Parathyroid adenoma (tissue), 2 donors: ENCODE results near the gene SFTPD.

ENCODE experiments used
- H2AFZ ChIP-seq: fragments of 300-600 bp; sonication (generic); one replicate; pipeline ENCODE4 v1.7.0; 2017; ENCODE audit warnings: antibody characterized with exemption, mild to moderate bottlenecking
- H3K27ac ChIP-seq: fragments of 300-600 bp; sonication (generic); one replicate; pipeline ENCODE4 v1.7.0; 2017
- H3K27me3 ChIP-seq: fragments of 300-600 bp; sonication (generic); one replicate; pipeline ENCODE4 v1.7.0; 2017; ENCODE audit warnings: low read length; ENCODE audit not compliant: control insufficient read depth, insufficient read depth
- H3K36me3 ChIP-seq: fragments of 300-600 bp; sonication (generic); one replicate; pipeline ENCODE4 v1.7.0; 2017; ENCODE audit warnings: low read length; ENCODE audit not compliant: control insufficient read depth, insufficient read depth
- H3K4me1 ChIP-seq: fragments of 300-600 bp; sonication (generic); one replicate; pipeline ENCODE4 v1.7.0; 2017; ENCODE audit warnings: control low read depth
- H3K4me2 ChIP-seq: fragments of 300-600 bp; sonication (generic); one replicate; pipeline ENCODE4 v1.7.0; 2017; ENCODE audit warnings: low read length
- H3K4me3 ChIP-seq: fragments of 300-600 bp; sonication (generic); one replicate; pipeline ENCODE4 v1.7.0; 2017; ENCODE audit warnings: low read depth, low read length
- H3K79me2 ChIP-seq: fragments of 300-600 bp; sonication (generic); one replicate; pipeline ENCODE4 v1.7.0; 2017; ENCODE audit warnings: control low read depth
- H3K9ac ChIP-seq: fragments of 300-600 bp; sonication (generic); one replicate; pipeline ENCODE4 v1.7.0; 2017; ENCODE audit warnings: mild to moderate bottlenecking
- H3K9me3 ChIP-seq: fragments of 300-600 bp; sonication (generic); one replicate; pipeline ENCODE4 v1.7.0; 2017; ENCODE audit warnings: low read length; ENCODE audit not compliant: control insufficient read depth
- TF ChIP-seq, protein P1 (sequence below): fragments of 300-600 bp; sonication (generic); IDR thresholded peaks from one replicate; pipeline ENCODE4 v1.7.0; 2017; ENCODE audit warnings: antibody characterized with exemption, mild to moderate bottlenecking
- donor health status: primary hyperparathyroidism.

Gene SFTPD

DNA sequence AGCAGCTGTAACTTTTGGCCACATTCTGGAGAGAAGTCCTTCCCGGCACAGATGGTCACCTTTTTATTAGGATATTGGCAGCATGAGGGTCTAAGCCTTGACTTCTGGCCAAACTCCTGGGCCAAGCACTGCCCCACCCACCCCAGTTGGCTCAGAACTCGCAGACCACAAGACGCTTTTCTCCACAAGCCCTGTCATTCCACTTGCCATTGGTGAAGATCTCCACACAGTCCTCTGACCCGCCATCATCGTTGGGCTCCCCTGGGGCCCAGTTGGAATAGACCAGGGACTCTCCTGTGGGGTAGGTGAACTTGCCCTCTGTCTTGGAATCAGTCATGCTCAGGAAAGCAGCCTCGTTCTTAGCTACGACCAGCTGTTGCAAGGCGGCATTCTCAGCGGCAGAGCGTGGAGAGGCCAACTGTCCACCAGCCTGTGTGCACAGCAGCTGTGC is 11.2 kb downstream of the SFTPD start:
- Histone ChIP-seq H3K27ac (no peak overlapping the region), H3K79me2 (no peaks in the 10 kb centered on the region), H3K9me3 (no peaks in the 10 kb centered on the region)

DNA sequence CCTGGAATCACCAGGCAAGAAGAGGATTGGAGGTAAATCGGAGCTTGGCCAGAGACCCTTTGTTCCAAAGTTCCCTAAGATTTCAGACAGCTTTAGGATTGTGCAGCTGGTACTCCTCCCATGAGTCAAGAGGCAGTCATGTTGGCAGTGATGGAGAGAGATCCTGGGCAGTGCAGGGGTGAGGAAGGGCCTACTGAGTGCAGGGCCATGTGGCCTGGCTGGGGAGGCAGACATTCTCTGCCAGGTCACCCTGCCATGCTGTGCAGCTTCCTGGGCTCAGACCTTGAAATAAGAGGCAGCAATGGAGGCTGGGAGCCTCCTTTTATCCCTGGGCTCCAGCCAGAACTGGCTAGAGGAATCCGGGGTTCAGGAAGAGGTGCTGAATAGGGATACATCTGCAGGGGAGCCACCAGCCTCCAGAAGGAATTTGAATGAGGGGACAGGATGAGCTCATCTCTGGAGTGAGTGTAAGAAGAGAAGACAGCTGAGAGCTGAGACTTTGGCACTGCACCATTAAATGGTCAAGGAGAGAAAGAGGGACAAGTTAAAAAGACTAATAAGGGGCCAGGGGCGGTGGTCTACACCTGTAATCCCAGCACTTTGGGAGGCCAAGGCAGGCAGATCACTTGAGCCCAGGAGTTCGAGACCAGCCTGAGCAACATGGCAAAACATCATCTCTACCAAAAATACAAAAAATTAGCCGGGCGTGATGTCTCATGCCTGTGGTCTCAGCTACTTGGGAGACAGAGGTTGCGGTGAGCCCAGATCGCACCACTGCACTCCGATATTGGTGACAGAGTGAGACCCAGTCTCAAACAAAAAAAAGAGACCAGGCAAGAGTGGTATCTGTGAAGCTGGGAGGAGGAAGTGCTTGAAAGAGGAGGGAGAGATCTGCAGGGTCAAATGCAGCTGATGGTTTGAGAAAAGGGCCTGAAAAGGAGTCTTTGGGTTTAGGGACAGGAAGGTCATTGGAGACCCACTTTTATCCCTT is 12.0 kb downstream of the SFTPD start:
- H3K27me3 ChIP-seq, result no peaks in the 10 kb centered on the region
- H3K4me1 ChIP-seq, result no peaks in the 10 kb centered on the region
- TF ChIP-seq, protein P1, sequence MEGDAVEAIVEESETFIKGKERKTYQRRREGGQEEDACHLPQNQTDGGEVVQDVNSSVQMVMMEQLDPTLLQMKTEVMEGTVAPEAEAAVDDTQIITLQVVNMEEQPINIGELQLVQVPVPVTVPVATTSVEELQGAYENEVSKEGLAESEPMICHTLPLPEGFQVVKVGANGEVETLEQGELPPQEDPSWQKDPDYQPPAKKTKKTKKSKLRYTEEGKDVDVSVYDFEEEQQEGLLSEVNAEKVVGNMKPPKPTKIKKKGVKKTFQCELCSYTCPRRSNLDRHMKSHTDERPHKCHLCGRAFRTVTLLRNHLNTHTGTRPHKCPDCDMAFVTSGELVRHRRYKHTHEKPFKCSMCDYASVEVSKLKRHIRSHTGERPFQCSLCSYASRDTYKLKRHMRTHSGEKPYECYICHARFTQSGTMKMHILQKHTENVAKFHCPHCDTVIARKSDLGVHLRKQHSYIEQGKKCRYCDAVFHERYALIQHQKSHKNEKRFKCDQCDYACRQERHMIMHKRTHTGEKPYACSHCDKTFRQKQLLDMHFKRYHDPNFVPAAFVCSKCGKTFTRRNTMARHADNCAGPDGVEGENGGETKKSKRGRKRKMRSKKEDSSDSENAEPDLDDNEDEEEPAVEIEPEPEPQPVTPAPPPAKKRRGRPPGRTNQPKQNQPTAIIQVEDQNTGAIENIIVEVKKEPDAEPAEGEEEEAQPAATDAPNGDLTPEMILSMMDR, result no peak
- no peak overlapping the region for H3K27ac ChIP-seq
- H3K4me3 ChIP-seq, result no peak overlapping the region
- H3K9me3 ChIP-seq, result no peaks in the 10 kb centered on the region
- no peaks in the 10 kb centered on the region for H3K36me3 ChIP-seq
- H2AFZ ChIP-seq, result no peak overlapping the region
- H3K9ac ChIP-seq, result no peak overlapping the region
- H3K4me2 ChIP-seq, result no peak overlapping the region
- H3K79me2 ChIP-seq, result no peaks in the 10 kb centered on the region

More for the DNA sequence above, 11.2 kb downstream of the SFTPD start:
- TF ChIP-seq, protein P1, result no peak
- no peak overlapping the region for H2AFZ ChIP-seq
- H3K4me3 ChIP-seq, result no peak overlapping the region
- no peak overlapping the region for H3K4me2 ChIP-seq
- no peak overlapping the region for H3K9ac ChIP-seq
- H3K36me3 ChIP-seq, result no peaks in the 10 kb centered on the region
- H3K4me1 ChIP-seq, result no peaks in the 10 kb centered on the region
- no peaks in the 10 kb centered on the region for H3K27me3 ChIP-seq

DNA sequence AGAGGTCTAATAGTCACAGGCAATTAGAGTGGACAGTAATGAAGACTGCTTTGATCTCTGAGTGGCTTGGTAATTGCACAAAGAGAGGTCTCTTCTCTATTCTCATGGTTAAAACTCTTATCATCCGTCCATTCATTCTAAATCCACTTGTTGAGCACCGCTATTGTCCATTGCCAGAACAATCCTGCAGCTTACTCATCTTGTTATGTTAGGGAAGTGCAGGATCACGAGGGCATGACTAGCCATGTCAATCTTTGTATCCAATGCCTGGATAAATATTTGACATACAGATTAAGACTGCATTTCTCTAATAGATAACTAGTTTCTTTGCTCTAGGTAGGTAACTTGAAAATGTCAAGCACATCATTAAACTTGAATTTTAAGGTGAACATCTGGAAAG is 14.9 kb downstream of the SFTPD start:
- H3K4me1 ChIP-seq, result no peaks in the 10 kb centered on the region
- no peak overlapping the region for H3K9ac ChIP-seq
- no peak overlapping the region for H2AFZ ChIP-seq
- no peaks in the 10 kb centered on the region for H3K79me2 ChIP-seq
- TF ChIP-seq, protein P1, result no peak
- no peak overlapping the region for H3K27ac ChIP-seq
- H3K36me3 ChIP-seq, result no peaks in the 10 kb centered on the region
- H3K9me3 ChIP-seq, result no peaks in the 10 kb centered on the region
- H3K4me3 ChIP-seq, result no peak overlapping the region
- H3K4me2 ChIP-seq, result no peak overlapping the region
- no peaks in the 10 kb centered on the region for H3K27me3 ChIP-seq

DNA sequence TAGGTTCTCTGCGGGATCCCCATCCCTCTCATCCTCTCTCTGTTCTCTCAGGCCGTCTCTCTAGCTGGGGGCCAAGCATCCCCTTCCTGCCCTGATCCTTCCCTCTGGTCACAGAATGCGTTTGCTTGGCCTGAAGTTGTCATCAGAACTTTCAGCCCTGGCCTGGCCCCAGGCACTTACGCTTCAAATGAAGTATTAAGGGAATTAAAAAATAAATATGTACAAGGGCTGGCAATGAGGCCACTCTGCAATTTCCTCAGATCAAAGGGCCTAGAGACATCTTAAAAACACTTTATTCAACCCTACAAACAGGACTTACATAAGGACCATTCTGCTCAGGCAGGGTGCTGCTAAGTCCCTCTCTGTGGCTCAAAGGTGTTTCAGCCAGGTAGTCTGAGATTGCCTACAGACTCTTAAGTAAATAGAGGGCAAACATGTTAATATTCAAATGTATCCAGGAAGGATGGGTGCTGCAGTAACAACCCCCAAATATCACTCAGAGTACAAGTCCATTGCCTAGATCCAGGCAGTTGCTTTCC is 16.0 kb downstream of the SFTPD start:
- Histone ChIP-seq H2AFZ (no peak overlapping the region), H3K27ac (no peak overlapping the region), H3K27me3 (no peaks in the 10 kb centered on the region), H3K36me3 (no peaks in the 10 kb centered on the region), H3K79me2 (no peaks in the 10 kb centered on the region), H3K9me3 (no peaks in the 10 kb centered on the region), H3K4me2 (no peak overlapping the region), H3K9ac (no peak overlapping the region), H3K4me3 (no peak overlapping the region), H3K4me1 (no peaks in the 10 kb centered on the region)
- TF ChIP-seq, protein P1, result no peak
